Measurements from ENCODE around the gene RFC4. TPM values are rescaled to one million over a fixed set of nuclear protein-coding genes. Genes with fewer than 3 reads are reported as not detected.

The RFC4 gene
- total RNA-seq, 2 donors from 2014 or later, result 13.6 to 17.3 TPM

- Histone ChIP-seq H3K36me3 (no peaks in the 10 kb centered on the region), H3K4me1 (replicated peaks) (no peaks in the 10 kb centered on the region), H3K27ac (no peak overlapping the region), H3K27me3 (replicated peaks; ENCODE audit: insufficient read depth) (no peaks in the 10 kb centered on the region), H3K9me3 (no peaks in the 10 kb centered on the region), H3K4me3 (no peak overlapping the region)
- intact Hi-C loops (cut with DNase I), result no loop called here
- WGBS, result 88% methylated on average over 5 of the region's 5 CpGs
- no peak for DNase-seq (ENCODE audit: low spot score)
- TF ChIP-seq POLR2AphosphoS5 (IDR thresholded peaks at IDR 0.05) (no peak), POLR2A (IDR thresholded peaks at IDR 0.05) (no peak), CTCF (IDR thresholded peaks at IDR 0.05) (no peak)
Measured at GRCh38 chr3:186754871-186755270, 51.4 kb downstream of the RFC4 start.

- no peaks in the 10 kb centered on the region for H3K9me3 ChIP-seq
- DNase-seq (ENCODE audit: low spot score), result no peak
- no peak overlapping the region for H3K4me3 ChIP-seq
- H3K27me3 ChIP-seq (replicated peaks; ENCODE audit: insufficient read depth), result no peaks in the 10 kb centered on the region
- TF ChIP-seq CTCF (IDR thresholded peaks at IDR 0.05), result no peak
- no peak for TF ChIP-seq POLR2A (IDR thresholded peaks at IDR 0.05)
- TF ChIP-seq POLR2AphosphoS5 (IDR thresholded peaks at IDR 0.05), result no peak
- whole genome bisulfite sequencing, result 64% methylated on average over 7 of the region's 7 CpGs
- H3K4me1 ChIP-seq (replicated peaks), result no peaks in the 10 kb centered on the region
- intact Hi-C loops (cut with DNase I), result no loop called here
- H3K36me3 ChIP-seq, result no peaks in the 10 kb centered on the region
- no peak overlapping the region for H3K27ac ChIP-seq
Measured at GRCh38 chr3:186754006-186754405, 52.3 kb downstream of the RFC4 start.

GRCh38 chr3:186751480-186751879 lies 54.8 kb downstream of the RFC4 start:
- DNase-seq (ENCODE audit: low spot score), result no peak
- no peak overlapping the region for H3K27ac ChIP-seq
- 84% methylated on average over 3 of the region's 3 CpGs for WGBS
- no peaks in the 10 kb centered on the region for H3K27me3 ChIP-seq (replicated peaks; ENCODE audit: insufficient read depth)
- no peak overlapping the region for H3K4me3 ChIP-seq
- H3K9me3 ChIP-seq, result no peaks in the 10 kb centered on the region
- intact Hi-C loops (cut with DNase I), result no loop called here
- H3K36me3 ChIP-seq, result no peaks in the 10 kb centered on the region
- TF ChIP-seq POLR2AphosphoS5 (IDR thresholded peaks at IDR 0.05), result no peak
- TF ChIP-seq POLR2A (IDR thresholded peaks at IDR 0.05), result no peak
- TF ChIP-seq CTCF (IDR thresholded peaks at IDR 0.05), result no peak
- no peaks in the 10 kb centered on the region for H3K4me1 ChIP-seq (replicated peaks)

- no peak for DNase-seq (ENCODE audit: low spot score)
- H3K36me3 ChIP-seq, result no peaks in the 10 kb centered on the region
- H3K9me3 ChIP-seq, result no peaks in the 10 kb centered on the region
- intact Hi-C loops (cut with DNase I), result no loop called here
- WGBS, result 85% methylated on average over 2 of the region's 2 CpGs
- H3K4me3 ChIP-seq, result no peak overlapping the region
- no peaks in the 10 kb centered on the region for H3K27me3 ChIP-seq (replicated peaks; ENCODE audit: insufficient read depth)
- no peak overlapping the region for H3K27ac ChIP-seq
- H3K4me1 ChIP-seq (replicated peaks), result no peaks in the 10 kb centered on the region
- TF ChIP-seq POLR2AphosphoS5 (IDR thresholded peaks at IDR 0.05), result no peak
- no peak for TF ChIP-seq CTCF (IDR thresholded peaks at IDR 0.05)
Measured at GRCh38 chr3:186750316-186750715, 56.0 kb downstream of the RFC4 start.

- H3K4me1 ChIP-seq (replicated peaks), result no peaks in the 10 kb centered on the region
- DNase-seq (ENCODE audit: low spot score), result no peak
- 27% methylated on average over 10 of the region's 10 CpGs for WGBS
- no peaks in the 10 kb centered on the region for H3K36me3 ChIP-seq
- intact Hi-C loops (cut with DNase I), result no loop called here
- TF ChIP-seq CTCF (IDR thresholded peaks at IDR 0.05) (no peak), POLR2AphosphoS5 (IDR thresholded peaks at IDR 0.05) (no peak), POLR2A (IDR thresholded peaks at IDR 0.05) (no peak)
- no peak overlapping the region for H3K27ac ChIP-seq
- H3K27me3 ChIP-seq (replicated peaks; ENCODE audit: insufficient read depth), result no peaks in the 10 kb centered on the region
- no peaks in the 10 kb centered on the region for H3K9me3 ChIP-seq
- H3K4me3 ChIP-seq, result no peak overlapping the region
Measured at GRCh38 chr3:186746008-186746407, 60.3 kb downstream of the RFC4 start.
